ENCODE results near the gene FGFRL1.

DNA sequence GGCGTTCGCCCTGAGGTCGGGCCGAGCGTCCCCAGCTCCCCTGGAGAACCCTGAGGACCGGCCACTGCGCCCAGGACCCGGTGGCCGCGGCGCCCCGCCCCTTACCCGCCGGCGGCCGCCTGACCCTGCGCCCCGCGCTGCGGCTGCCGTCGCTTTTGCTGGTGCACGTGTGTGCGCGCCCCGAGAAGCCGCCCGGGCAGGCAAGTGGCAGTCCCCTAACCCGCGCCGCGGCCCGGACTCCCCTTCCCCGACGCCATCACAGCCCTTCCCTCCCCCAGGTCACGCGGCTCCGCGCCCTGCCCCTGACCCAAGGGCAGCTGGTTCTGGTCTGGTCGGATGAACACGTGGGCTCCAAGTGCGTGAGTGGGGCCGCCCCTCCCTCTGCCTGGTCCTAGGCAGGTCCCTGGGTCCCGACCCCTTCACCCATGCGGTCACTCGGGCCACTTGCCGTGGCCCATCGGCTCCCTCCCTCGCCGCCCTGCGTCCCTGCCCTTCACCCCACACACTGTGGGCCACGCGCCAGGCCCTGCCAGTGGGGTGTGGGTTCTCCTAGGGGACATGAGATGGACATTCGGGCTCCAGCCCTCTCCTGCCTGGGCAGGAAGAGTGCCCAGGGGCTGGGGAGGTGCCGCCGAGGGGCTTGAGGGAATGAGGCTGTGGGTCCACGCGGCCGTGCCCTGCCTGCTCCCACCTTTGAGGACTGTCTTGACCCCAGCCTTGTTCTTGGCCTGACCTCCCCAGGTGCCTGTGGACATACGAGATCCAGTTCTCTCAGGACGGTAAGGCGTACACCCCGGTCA, 8.0 kb upstream of the FGFRL1 start:
- TF ChIP-seq CTCF (IDR thresholded peaks at IDR 0.05; ENCODE audit: borderline replicate concordance, extremely low read depth, low read length, poor library complexity, severe bottlenecking): no peak
- no peak for TF ChIP-seq EZH2 (IDR thresholded peaks at IDR 0.05; ENCODE audit: borderline replicate concordance, low read depth, low read length, severe bottlenecking)

Data from DND-41 (cell line).